HG03565 (cell line): ENCODE measurements around the gene HES3.

Experiments used
- ATAC-seq: cut with Tn5 transposase; IDR thresholded peaks from one replicate; pipeline ENCODE4 v1.9.1; 2021; ENCODE audit warnings: mild to moderate bottlenecking, moderate library complexity; ENCODE audit not compliant: unreplicated experiment

Gene HES3

DNA sequence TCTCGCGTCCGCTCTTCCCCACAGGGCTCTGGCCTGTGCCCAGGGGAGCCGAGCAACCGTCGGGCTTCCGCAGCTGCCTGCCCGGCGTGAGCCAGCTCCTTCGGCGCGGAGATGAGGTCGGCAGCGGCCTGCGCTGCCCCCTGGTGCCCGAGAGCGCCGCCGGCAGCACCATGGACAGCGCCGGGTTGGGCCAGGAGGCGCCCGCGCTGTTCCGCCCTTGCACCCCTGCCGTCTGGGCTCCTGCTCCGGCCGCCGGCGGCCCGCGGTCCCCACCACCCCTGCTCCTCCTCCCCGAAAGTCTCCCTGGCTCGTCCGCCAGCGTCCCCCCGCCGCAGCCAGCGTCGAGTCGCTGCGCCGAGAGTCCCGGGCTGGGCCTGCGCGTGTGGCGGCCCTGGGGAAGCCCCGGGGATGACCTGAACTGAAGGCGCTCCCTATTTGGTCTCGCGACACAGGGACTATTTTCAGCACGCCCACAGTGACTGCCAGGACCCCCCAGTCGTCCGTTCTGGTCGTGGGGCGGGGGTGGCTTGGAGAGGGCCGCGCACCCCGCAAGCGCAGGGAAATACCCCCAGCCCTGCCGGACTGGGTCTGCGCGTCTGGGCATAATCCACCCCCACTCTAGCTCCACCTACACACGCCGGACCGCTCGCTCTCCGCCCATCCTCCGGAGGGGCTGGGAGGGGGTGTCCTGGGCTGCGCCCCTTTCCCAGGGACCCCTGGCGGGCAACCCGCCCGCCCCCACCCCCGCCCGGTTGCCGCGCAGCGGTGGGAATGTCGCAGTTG is 1.3 kb downstream of the HES3 start:
- peak; percentile 59 for ATAC-seq

DNA sequence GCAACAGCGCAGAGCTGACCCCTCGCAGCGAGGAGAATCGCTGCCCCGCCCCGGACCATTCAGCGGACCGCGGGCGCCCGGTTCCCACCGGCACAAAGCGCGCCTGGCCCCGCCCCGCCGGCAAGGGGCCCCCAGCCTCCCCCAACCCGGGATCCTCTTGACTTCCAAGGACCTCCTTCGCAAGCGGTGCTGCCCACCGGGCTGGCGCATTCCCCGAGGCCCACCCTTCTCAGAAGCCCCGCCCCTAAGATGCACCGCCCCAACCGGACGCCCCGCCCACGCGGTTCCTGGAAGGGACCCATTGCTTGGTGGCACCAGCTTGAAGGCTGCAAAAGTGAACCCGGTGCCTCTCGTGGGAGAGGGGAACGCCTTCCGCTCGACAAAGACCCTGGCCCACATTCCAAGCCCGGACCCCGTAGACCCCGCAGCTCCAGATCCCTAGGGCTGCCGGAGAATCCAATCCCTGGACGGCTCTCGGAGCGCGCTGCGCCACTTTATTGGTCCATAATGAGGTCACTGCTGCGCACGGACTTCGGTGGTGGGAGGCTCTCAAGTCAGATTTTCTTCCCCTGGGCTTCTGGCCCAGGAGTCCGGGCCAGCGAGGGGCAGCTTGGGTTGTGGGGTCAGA is 2.0 kb downstream of the HES3 start:
- ATAC-seq = no peak

DNA sequence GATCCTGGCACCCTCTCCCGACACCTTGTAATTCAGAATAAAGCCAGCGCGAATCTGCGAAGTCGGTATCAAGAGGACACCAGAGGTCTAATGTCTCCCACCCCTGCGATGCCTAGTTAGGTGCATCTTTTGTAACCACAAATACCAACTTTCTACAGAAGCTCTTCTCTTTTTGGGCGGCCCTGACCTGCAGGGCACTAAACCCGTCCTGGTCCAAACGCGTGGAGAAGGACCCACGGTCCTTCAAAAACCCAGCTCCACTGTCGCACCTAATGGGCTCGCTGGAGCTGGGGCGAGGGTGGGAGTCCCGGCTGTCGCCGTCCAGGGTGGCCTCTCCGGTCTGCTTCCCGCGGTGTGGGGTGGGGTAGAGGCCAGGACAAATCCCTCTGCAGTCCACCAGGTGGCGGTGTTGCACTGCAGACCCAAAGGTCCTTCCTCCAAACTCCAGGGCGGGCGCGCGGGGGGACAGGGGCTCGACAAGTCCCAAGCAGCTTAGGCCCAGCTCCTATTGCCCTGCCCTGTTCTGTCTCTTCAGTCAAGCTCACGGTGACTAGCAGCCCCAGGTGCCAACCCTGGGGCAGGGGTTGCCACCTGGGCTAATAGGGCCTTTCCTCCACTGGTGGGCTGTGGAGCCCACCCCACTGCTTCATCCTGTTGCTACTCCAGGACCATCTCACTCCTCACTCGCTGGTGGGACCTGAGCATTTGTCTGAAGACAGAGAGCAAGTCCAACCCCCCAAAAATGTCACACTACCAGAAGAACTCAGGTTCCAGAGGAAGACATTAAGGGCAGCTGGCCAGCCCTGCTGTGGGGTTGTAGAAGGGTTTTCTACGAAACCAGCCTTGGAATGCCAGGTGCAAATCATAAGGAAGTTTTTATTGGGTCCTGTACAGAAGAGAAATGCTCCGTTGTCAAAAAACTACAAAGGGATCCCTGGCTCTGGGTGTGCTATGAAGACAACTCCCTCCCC is 2.8 kb downstream of the HES3 start:
- ATAC-seq = no peak

DNA sequence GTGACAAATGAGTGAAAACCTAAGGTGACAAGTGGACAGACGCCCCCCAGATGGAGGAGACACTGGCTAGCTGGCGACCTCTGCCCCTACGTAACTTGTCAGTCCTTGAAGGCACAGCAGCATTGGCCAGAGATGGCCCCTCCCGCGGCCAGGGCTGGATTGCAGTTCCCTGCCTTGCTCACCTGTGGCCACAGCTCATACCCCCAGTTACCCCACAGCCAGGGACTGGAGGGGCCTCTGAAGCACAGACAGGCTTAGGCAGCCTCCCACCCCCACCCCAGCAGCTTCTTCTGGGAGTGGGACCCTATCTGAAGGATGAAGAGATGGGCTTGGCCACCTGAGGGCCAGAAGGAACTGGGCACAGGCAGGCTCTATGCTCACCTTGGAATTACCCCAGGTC is 3.7 kb downstream of the HES3 start:
- no peak for ATAC-seq

DNA sequence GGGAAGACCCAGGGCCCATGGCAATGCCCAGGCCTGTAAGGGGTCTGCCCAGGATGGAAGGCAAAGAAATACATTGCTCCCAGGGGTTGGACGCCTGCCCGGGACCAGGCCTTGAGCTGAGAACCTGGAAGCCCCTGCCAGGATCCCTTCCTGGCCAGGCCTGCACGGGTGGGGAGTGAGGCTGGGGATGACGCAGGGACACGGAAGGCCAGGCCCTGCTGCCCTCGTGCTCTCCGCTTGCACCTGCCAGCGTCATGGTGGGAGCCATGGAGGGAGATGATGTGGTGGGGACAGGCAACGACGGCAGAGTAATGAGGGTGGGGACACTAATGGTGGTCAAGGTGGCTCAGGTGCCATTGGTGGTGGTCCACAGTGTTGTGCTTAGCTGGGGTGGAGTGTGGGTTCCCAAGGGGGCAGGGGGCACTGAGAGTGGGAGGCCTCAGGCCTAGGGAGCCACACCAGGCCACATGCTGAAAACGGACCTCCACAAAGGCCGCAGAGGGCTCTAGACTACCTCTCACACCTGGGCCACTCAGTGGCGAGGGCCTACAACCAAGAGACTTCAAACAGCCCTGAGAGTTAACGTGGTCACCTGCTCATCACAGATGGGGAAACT is 4.3 kb downstream of the HES3 start:
- ATAC-seq = no peak

DNA sequence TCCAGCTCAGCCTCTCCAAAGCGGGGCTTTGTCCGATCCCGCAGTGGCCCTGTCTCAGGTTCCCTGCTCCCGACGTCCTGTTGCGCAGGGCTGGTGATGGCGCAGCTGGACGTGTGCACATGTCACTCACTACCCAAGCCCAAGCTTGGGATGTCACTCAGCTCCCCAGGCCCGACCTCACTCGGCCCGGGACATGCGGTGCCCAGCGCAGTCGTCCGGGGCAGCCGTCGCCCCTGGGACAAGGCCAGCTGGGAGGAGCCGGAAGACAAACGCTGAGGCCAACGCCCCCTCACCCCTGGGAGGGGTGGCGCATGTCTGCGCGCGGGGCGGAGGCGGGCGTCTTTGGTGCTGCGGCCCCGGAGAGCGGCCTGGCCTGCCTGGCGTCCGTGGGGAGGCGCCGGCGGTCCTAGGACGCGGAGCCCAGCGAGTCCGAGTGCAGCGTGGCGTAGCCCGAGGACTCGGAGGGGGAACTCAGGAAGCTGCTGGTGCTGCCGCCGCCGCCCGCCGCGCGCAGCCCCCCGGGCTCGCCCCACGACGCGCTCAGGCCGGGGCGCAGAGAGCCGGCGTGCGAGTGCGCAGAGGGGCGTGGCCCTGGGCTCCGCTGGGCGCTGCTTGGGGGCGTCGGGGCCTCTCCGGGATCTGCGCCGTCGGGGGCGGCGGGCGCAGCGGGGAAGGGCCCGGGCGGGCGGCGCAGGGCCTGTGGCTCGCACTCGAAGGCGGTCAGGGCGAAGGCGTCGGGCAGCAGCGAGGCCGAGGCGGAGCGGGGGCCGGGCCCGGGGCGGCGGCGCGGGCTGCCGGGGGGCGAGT is 5.2 kb downstream of the HES3 start:
- no peak for ATAC-seq

GRCh38 chr1:6249739-6250689 is 6.0 kb downstream of the HES3 start:
- ATAC-seq = no peak

GRCh38 chr1:6251233-6251632 is 7.3 kb downstream of the HES3 start:
- no peak for ATAC-seq

GRCh38 chr1:6251681-6252373 is 7.8 kb downstream of the HES3 start:
- no peak for ATAC-seq

- no peak for ATAC-seq
Measured at GRCh38 chr1:6252374-6252710, 8.4 kb downstream of the HES3 start.

- ATAC-seq = no peak
Measured at GRCh38 chr1:6253380-6253779, 9.4 kb downstream of the HES3 start.

GRCh38 chr1:6254691-6255090 is 10.7 kb downstream of the HES3 start:
- no peak for ATAC-seq

- no peak for ATAC-seq
Measured at GRCh38 chr1:6256645-6257044, 12.7 kb downstream of the HES3 start.

GRCh38 chr1:6257541-6258069 is 13.6 kb downstream of the HES3 start:
- no peak for ATAC-seq

GRCh38 chr1:6258675-6259074 is 14.7 kb downstream of the HES3 start:
- ATAC-seq = no peak

DNA sequence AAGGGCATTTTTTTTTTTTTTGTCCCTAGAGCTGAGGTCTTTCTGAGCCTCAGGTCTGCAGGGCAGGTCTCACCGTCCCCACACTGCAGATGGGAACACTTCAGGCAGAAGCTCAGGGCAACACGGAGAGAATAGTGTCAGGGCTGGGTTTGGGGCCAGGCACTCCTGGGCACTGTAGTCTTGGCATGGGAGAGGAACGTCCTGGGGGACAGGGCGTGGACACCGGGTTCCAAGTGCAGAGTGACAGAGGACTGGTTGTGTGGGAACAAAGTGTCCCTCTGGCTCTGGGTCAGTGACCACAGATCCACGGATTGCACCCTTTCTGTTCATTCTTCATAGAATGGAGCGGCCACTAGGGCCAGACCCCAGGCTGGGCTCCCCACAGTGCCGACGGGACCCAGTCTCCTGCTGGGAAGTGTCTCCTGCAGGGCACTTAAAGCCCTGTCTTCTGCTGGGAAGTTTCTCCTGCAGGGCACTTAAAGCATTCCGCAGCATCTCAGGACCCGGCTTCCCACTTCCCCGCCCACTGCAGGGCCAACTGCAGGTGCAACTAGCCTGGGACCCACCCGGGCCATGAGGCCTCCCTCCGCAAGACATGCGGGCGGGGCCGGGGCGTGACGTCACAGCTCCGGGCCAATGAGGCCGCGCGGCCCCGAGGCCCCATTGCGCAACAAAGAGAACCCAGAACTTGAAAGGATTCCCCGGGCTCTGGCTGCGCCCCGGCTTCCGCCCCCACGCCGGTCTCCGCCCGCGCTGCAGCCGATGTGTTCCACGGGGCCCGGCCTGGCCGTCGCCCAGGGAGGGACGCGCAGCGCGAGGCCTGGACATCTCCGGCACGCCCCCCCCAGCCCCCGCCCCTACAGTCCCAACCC is 15.7 kb downstream of the HES3 start:
- no peak for ATAC-seq

GRCh38 chr1:6260433-6260934 is 16.5 kb downstream of the HES3 start:
- no peak for ATAC-seq
